CD4-positive, alpha-beta T cell treated with Interleukin-4 for 4 hours (primary cell): ENCODE measurements around the gene LIN28B.
"Not testable (repeated sequence)": the region's sequence is repeated elsewhere in the genome, so short reads cannot be mapped to it uniquely, and the experiment has no call there.

Experiments
- DNase-seq: peaks from one replicate; pipeline ENCODE4 v3.0.0-alpha.2; 2020

Gene LIN28B

GRCh38 chr6:105072798-105073199 lies 115.9 kb downstream of the LIN28B start:
- no peak for DNase-seq

DNA sequence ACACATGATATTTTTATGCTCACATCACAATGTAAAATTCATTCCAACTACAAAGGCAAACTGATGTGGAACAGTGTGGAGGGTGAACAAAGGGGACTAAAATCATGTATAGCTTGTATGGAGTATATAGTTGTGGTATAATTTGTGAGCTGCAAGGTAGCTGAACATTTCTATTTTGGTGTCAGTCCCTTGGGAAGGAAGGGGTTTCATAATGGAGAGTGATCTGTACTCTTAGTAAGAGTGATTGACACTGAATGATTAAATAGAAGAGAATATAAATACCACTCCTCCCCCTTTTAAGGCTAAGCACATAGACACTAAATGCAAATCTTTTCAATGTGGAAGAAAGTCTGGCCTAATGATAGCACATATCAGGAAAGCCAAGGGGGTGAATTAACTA lies 118.3 kb downstream of the LIN28B start:
- no peak for DNase-seq

GRCh38 chr6:105076418-105076817 lies 119.5 kb downstream of the LIN28B start:
- DNase-seq = not testable (repeated sequence)

- no peak for DNase-seq
These were observed 120.9 kb downstream of the LIN28B start for GRCh38 chr6:105077596-105078385.

- no peak for DNase-seq
These were observed 121.4 kb downstream of the LIN28B start for GRCh38 chr6:105078386-105078708.

DNA sequence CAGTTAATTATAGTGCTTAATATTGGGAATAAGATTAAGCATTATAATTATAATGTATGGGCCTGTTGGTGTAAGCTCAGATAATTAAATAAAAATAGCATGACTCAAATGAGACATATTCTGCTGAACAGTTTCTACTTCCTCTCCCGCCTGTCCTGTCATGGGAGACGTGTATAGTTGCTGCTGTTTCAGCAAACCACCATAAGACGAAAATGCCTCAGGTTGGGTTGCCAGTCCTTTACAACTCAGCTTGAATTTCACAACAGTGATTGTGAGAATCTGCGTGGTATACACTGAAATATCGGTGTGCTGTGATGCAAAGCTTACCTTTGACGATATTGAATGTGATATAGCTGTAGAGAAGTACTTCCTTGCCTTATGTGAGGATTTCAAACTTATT lies 123.4 kb downstream of the LIN28B start:
- DNase-seq = no peak

GRCh38 chr6:105081662-105082061 lies 124.8 kb downstream of the LIN28B start:
- not testable (repeated sequence) for DNase-seq

DNA sequence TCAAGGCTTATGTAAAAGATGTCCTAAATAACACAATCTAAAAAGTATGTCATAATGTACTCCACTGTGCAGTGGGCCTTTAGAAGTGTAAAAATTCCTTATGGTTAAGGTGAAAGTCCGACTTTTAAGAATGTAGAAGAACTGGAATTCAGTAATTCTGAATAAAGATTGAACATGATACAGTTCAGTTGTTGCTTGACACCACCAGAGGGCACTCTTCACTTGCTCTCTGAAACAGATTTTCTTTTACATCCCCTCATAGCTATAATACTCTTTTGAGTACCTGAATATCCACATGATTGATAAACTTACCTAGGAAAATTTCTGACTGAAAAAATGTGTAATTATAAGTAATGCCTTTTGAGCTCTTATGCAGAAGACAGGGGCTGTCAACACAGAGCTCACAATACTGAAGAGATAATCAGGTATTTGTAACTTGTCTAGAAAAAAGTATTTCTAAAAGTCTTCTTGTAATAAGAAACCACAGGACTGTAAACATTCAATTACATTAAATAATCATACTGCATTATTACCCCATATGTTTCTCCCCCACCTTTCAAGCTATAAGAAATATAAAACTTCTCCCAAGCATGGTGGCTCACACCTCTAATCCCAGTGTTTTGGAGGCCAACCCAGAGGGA lies 130.8 kb downstream of the LIN28B start:
- DNase-seq = peak; percentile 46

DNA sequence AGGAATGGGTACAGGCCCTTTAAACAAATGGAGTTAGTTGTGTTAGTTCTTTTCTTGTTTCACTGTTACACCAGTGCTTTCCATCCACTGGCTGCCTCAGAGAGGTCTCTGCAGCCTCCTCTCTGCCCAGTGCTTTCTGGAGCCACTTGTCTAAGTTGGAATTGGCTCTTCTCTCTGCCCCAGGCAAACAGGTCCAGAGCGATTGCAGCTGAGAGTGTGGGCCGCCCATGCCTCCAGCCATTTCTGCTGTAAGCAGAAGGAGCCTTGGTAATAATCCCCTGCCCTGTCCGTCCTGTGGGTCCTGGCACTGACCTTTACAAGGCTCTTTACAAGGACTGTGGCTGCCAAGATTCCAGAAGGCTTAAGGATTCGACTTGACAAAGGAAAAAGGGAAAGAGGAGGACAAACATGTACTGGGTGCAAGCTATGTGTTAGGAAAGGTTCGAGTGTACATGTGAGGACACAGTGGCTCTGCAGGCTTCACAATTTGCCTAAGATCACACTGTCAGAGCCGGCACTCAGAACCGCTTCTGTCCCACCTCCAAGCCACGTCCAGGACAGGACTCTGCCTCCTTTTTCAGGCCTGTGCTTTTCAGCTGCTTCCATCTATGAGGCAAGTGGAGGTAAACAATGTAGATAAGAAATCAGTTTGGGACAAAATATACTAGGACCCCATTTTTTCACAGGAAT lies 134.4 kb downstream of the LIN28B start:
- DNase-seq = no peak

GRCh38 chr6:105094133-105094640 lies 137.3 kb downstream of the LIN28B start:
- DNase-seq = no peak

GRCh38 chr6:105095139-105095538 lies 138.2 kb downstream of the LIN28B start:
- no peak for DNase-seq

GRCh38 chr6:105097288-105097687 lies 140.4 kb downstream of the LIN28B start:
- no peak for DNase-seq

GRCh38 chr6:105099371-105099770 lies 142.5 kb downstream of the LIN28B start:
- DNase-seq = no peak

GRCh38 chr6:105102186-105102585 lies 145.3 kb downstream of the LIN28B start:
- DNase-seq = no peak

GRCh38 chr6:105105094-105105493 lies 148.2 kb downstream of the LIN28B start:
- no peak for DNase-seq

- no peak for DNase-seq
These were observed 149.4 kb downstream of the LIN28B start for GRCh38 chr6:105106260-105106659.

GRCh38 chr6:105107207-105107606 lies 150.3 kb downstream of the LIN28B start:
- no peak for DNase-seq

DNA sequence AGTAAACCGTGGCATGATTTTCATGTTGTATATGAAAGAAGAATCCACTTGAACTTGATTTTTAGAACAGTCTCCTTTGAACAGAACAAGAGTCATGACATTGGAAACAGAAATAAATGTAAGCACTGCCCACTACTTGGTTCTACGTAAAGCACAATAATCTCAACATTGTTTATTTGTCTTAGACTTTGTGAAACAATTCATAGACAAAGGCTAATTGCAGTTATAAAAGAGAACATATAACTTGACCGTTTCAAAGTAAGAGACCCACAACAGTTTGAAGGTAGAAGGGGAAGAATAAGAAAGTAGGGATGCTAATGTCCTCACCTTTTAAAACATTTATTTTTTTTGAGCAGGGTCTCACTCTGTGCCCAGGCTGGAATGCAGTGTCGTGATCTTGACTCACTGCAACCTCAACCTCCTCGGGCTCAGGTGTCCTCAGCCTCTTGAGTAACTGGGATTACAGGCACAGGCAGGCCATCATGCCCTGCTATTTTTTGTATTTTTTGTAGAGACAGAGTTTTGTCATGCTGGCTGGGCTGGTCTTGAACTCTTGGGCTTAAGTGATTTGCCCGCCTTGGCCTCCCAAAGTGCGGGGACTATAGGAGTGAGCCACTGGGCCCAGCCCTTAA lies 151.8 kb downstream of the LIN28B start:
- DNase-seq = no peak

- no peak for DNase-seq
These were observed 153.3 kb downstream of the LIN28B start for GRCh38 chr6:105109955-105110895.

GRCh38 chr6:105111105-105111504 lies 154.2 kb downstream of the LIN28B start:
- DNase-seq = no peak

DNA sequence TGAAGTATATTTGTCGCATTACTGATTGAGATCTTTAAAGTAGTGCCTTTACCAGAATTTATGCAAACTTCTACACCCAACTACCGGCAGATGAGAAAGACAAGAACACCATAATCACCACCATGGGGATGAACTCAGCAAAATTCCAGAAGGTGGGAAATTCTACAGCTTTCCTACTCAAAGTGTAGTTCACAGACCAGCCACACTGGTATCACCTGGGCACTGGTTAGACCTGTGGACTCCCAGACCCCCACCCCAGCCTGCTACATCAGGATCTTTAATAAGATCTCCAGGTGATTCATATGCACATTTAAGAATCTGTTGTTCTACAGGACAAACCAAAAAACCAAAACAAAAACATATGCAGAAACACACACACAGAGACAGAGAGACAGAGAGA lies 155.0 kb downstream of the LIN28B start:
- DNase-seq = no peak

DNA sequence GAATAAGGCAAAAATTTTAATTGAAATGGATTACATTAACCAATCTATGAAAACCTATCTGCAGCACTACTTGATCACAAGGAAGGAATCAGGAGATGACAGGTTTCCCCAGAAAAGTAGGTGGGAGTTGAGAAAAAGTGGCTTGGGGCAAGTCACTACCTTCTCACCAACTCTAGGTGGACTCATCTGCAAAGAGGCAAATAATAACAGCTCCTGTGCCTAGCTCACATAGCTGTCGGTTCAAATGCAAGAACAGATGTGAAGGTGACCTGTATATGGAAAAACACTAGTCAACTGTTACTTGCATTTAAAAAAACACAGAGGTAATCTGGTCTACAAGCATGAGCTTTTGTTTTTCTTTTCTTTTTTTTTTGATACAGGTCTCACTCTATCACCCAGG lies 155.7 kb downstream of the LIN28B start:
- DNase-seq = no peak
